ENCODE data around the gene DPRX.

Gene DPRX

DNA sequence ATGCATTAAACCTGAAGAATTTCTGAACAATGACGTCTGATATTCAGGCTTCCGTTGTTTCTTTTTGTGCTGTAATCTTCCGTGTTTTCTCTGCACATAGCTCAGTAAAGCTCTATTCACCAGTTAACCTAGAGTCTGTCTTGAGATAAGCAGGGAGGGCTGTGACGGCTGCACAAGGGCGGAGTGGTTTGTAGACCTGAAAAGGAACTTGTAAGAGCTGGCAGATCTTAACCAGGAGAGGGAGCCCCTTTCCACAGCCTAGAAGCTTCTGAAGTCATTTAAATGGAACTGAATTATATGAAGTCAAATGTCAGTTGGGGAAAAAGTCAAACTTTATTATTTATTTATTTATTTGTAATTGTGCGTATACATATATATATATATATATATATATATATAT, 27.5 kb downstream of the DPRX start:
- TF ChIP-seq, protein P1, sequence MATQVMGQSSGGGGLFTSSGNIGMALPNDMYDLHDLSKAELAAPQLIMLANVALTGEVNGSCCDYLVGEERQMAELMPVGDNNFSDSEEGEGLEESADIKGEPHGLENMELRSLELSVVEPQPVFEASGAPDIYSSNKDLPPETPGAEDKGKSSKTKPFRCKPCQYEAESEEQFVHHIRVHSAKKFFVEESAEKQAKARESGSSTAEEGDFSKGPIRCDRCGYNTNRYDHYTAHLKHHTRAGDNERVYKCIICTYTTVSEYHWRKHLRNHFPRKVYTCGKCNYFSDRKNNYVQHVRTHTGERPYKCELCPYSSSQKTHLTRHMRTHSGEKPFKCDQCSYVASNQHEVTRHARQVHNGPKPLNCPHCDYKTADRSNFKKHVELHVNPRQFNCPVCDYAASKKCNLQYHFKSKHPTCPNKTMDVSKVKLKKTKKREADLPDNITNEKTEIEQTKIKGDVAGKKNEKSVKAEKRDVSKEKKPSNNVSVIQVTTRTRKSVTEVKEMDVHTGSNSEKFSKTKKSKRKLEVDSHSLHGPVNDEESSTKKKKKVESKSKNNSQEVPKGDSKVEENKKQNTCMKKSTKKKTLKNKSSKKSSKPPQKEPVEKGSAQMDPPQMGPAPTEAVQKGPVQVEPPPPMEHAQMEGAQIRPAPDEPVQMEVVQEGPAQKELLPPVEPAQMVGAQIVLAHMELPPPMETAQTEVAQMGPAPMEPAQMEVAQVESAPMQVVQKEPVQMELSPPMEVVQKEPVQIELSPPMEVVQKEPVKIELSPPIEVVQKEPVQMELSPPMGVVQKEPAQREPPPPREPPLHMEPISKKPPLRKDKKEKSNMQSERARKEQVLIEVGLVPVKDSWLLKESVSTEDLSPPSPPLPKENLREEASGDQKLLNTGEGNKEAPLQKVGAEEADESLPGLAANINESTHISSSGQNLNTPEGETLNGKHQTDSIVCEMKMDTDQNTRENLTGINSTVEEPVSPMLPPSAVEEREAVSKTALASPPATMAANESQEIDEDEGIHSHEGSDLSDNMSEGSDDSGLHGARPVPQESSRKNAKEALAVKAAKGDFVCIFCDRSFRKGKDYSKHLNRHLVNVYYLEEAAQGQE (IDR thresholded peaks at IDR 0.05; ENCODE audit: insufficient replicate concordance, low read depth): no peak
- TF ChIP-seq, protein P2, sequence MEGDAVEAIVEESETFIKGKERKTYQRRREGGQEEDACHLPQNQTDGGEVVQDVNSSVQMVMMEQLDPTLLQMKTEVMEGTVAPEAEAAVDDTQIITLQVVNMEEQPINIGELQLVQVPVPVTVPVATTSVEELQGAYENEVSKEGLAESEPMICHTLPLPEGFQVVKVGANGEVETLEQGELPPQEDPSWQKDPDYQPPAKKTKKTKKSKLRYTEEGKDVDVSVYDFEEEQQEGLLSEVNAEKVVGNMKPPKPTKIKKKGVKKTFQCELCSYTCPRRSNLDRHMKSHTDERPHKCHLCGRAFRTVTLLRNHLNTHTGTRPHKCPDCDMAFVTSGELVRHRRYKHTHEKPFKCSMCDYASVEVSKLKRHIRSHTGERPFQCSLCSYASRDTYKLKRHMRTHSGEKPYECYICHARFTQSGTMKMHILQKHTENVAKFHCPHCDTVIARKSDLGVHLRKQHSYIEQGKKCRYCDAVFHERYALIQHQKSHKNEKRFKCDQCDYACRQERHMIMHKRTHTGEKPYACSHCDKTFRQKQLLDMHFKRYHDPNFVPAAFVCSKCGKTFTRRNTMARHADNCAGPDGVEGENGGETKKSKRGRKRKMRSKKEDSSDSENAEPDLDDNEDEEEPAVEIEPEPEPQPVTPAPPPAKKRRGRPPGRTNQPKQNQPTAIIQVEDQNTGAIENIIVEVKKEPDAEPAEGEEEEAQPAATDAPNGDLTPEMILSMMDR (IDR thresholded peaks at IDR 0.05; ENCODE audit: insufficient read depth, low read length): no peak
- no peak for TF ChIP-seq GABPA (IDR thresholded peaks at IDR 0.05; ENCODE audit: low read depth)
- no peak for TF ChIP-seq POLR2AphosphoS5 (IDR thresholded peaks at IDR 0.05; ENCODE audit: low read depth)
- TF ChIP-seq SPI1 (IDR thresholded peaks at IDR 0.05; ENCODE audit: borderline replicate concordance, low read depth): no peak
- Histone ChIP-seq H3K27me3 (ENCODE audit: insufficient read depth, poor library complexity, severe bottlenecking) (no peaks in the 10 kb centered on the region), H3K27ac (replicated peaks) (no peak overlapping the region), H3K4me3 (replicated peaks; ENCODE audit: insufficient read depth, low read length) (no peak overlapping the region)
- DNase-seq (ENCODE audit: low read depth in 1 of 2, low spot score in 1 of 2): peak in 1 of 2 experiments; percentile 17

DNA sequence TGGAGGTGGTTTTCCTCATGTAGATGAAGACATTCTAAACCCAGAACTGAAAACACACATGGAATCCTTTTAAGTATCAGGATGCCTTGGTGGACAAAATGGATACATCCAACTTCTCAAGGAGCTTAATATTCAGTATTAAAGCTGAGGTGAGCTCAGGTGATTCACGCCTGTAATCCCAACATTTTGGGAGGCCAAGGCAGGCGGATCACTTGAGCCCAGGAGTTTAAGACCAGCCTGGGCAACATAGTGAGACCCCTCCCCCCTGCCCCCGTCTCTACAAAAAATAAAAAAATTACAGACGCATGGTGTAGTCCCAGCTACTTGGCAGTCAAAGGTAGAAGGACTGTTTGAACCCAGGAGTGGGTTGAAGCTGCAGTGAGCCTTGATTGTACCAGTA, 28.8 kb downstream of the DPRX start:
- Histone ChIP-seq H3K4me3 (replicated peaks; ENCODE audit: insufficient read depth, low read length) (no peak overlapping the region), H3K27me3 (ENCODE audit: insufficient read depth, poor library complexity, severe bottlenecking) (no peaks in the 10 kb centered on the region), H3K27ac (replicated peaks) (no peak overlapping the region)
- TF ChIP-seq, protein P2 (IDR thresholded peaks at IDR 0.05; ENCODE audit: insufficient read depth, low read length): no peak
- TF ChIP-seq SPI1 (IDR thresholded peaks at IDR 0.05; ENCODE audit: borderline replicate concordance, low read depth) (no peak), POLR2AphosphoS5 (IDR thresholded peaks at IDR 0.05; ENCODE audit: low read depth) (no peak), GABPA (IDR thresholded peaks at IDR 0.05; ENCODE audit: low read depth) (no peak)
- TF ChIP-seq, protein P1 (IDR thresholded peaks at IDR 0.05; ENCODE audit: insufficient replicate concordance, low read depth): no peak
- DNase-seq (ENCODE audit: low read depth in 1 of 2, low spot score in 1 of 2): no peak

GRCh38 chr19:53662209-53662608, 30.4 kb downstream of the DPRX start:
- TF ChIP-seq, protein P1 (IDR thresholded peaks at IDR 0.05; ENCODE audit: insufficient replicate concordance, low read depth): no peak
- TF ChIP-seq, protein P2 (IDR thresholded peaks at IDR 0.05; ENCODE audit: insufficient read depth, low read length): no peak
- no peak for TF ChIP-seq SPI1 (IDR thresholded peaks at IDR 0.05; ENCODE audit: borderline replicate concordance, low read depth)
- TF ChIP-seq POLR2AphosphoS5 (IDR thresholded peaks at IDR 0.05; ENCODE audit: low read depth): no peak
- no peak for TF ChIP-seq GABPA (IDR thresholded peaks at IDR 0.05; ENCODE audit: low read depth)
- Histone ChIP-seq H3K27me3 (ENCODE audit: insufficient read depth, poor library complexity, severe bottlenecking) (no peaks in the 10 kb centered on the region), H3K4me3 (replicated peaks; ENCODE audit: insufficient read depth, low read length) (no peak overlapping the region), H3K27ac (replicated peaks) (no peak overlapping the region)
- no peak for DNase-seq (ENCODE audit: low read depth in 1 of 2, low spot score in 1 of 2)
